GM12878 (cell line): ENCODE data around the gene BNIPL. TPM values are rescaled to one million over a fixed set of nuclear protein-coding genes. Genes with fewer than 3 reads are reported as not detected.

Source experiments
- ATAC-seq: fragments of 200-7000 bp; cut with Tn5 transposase; 3 replicates; pipeline ENCODE4 v1.9.1; 2020; ENCODE audit warnings: mild to moderate bottlenecking, moderate library complexity
- BruUV-seq: library from RNA; stranded (reverse); fragments of 400-500 nt; replicated peaks from 2 replicates; lab custom pipeline; 2021; lab: Mats Ljungman, UMichigan
- CTCF ChIA-PET: fragments of 300-600 bp; sonication (Branson Sonifier 250); formaldehyde crosslinking; extraction: SDS; loops from one replicate; lab custom pipeline; 2021; ENCODE audit warnings: inconsistent platforms; lab: Yijun Ruan, JAX
- POLR2A ChIA-PET: fragments of 350-600 bp; formaldehyde crosslinking; extraction: SDS; loops from one replicate; lab custom pipeline; 2021; ENCODE audit warnings: inconsistent platforms; lab: Charles Lee
- RAD21 ChIA-PET: fragments of 300-600 bp; sonication (Branson Sonifier 250); formaldehyde crosslinking; loops from one replicate; lab custom pipeline; 2023; ENCODE audit warnings: antibody characterized with exemption; ENCODE audit not compliant: unreplicated experiment; lab: Charles Lee
- SMC1A ChIA-PET: fragments of 300-600 bp; sonication (Branson Sonifier 250); formaldehyde crosslinking; loops from one replicate; lab custom pipeline; 2023; ENCODE audit not compliant: unreplicated experiment, uncharacterized antibody; lab: Charles Lee
- DNase-seq: peaks from one replicate; pipeline ENCODE4 v3.0.0-alpha.2; 2011; ENCODE audit warnings: low read depth, low spot score
- FAIRE-seq: peaks from 3 replicates; lab custom pipeline; 2011; peaks lifted over from hg19 to GRCh38; lab: Jason Lieb, UNC
- H2AFZ ChIP-seq: 2 replicates; pipeline ENCODE4 v1.6.0; 2011; ENCODE audit warnings: low read depth, low read length, control low read depth; ENCODE audit not compliant: control insufficient read depth
- H3K27ac ChIP-seq: 2 replicates; pipeline ENCODE4 v1.5.1; 2011; ENCODE audit warnings: control low read depth; ENCODE audit not compliant: control insufficient read depth, insufficient read depth
- H3K27me3 ChIP-seq, 2 experiments: replicated peaks in 1 of 2; 2 replicates each; pipeline versions ENCODE4 v1.6.0 to v1.6.1; 2011; ENCODE audit warnings: low read length in 1 of 2; ENCODE audit not compliant: control insufficient read depth in 2 of 2, insufficient read depth in 2 of 2
- H3K36me3 ChIP-seq, 2 experiments: 2 replicates each; pipeline ENCODE4 v1.5.1; 2011; ENCODE audit warnings: low read length in 1 of 2; ENCODE audit not compliant: control insufficient read depth in 2 of 2, insufficient read depth in 2 of 2
- H3K4me1 ChIP-seq: 2 replicates; pipeline ENCODE4 v1.6.1; 2011; ENCODE audit warnings: mild to moderate bottlenecking, low read length, moderate library complexity, mixed read lengths; ENCODE audit not compliant: control insufficient read depth, insufficient read depth
- H3K4me2 ChIP-seq: 2 replicates; pipeline ENCODE4 v1.6.0; 2011; ENCODE audit warnings: control low read depth; ENCODE audit not compliant: control insufficient read depth, insufficient read depth
- H3K4me3 ChIP-seq: fragments of 200-600 bp; sonication (generic); 2 replicates; pipeline ENCODE4 v1.5.1; 2016
- H3K79me2 ChIP-seq: 2 replicates; pipeline ENCODE4 v1.6.0; 2011; ENCODE audit warnings: low read length; ENCODE audit not compliant: control insufficient read depth, insufficient read depth
- H3K9ac ChIP-seq: 2 replicates; pipeline ENCODE4 v1.8.0; 2011; ENCODE audit warnings: low read length, control low read depth, mixed read lengths; ENCODE audit not compliant: control insufficient read depth, insufficient read depth
- H3K9me3 ChIP-seq: replicated peaks from 3 replicates; pipeline ENCODE4 v1.5.1; 2011; ENCODE audit warnings: mild to moderate bottlenecking, low read length; ENCODE audit not compliant: control insufficient read depth, insufficient read depth
- H4K20me1 ChIP-seq: 2 replicates; pipeline ENCODE4 v1.6.0; 2011; ENCODE audit not compliant: control insufficient read depth, insufficient read depth
- CHD2 ChIP-seq: IDR thresholded peaks from 2 replicates; pipeline ENCODE4 v1.6.1; 2011; ENCODE audit warnings: low read depth, low read length, improper control_type of control experiment, borderline replicate concordance
- EP300 ChIP-seq, 2 experiments: fragments of 150-350 bp in 1 of 2; IDR thresholded peaks; 2 replicates each; pipeline ENCODE4 v1.6.1; 2011 to 2012; ENCODE audit warnings: low read depth in 2 of 2, low read length in 2 of 2, borderline replicate concordance in 1 of 2, improper control_type of control experiment in 1 of 2, inconsistent platforms in 1 of 2; ENCODE audit not compliant: control insufficient read depth in 1 of 2
- FOXM1 ChIP-seq: IDR thresholded peaks from 2 replicates; pipeline ENCODE4 v1.6.1; 2012; ENCODE audit warnings: low read depth, mild to moderate bottlenecking, inconsistent platforms, low read length, moderate library complexity
- IKZF2 ChIP-seq, 2 experiments: fragments of 450-650 bp; IDR thresholded peaks; 2 replicates each; pipeline ENCODE4 v1.6.1; 2017; ENCODE audit warnings: mild to moderate bottlenecking in 2 of 2, moderate library complexity in 2 of 2
- KDM1A ChIP-seq: fragments of 200-600 bp; sonication (generic); IDR thresholded peaks from 2 replicates; pipeline ENCODE4 v1.6.1; 2016; ENCODE audit warnings: borderline replicate concordance
- RCOR1 ChIP-seq: conservative IDR thresholded peaks from 2 replicates; pipeline ENCODE4 v1.6.1; 2012; ENCODE audit warnings: low read depth, low read length, improper control_type of control experiment
- REST ChIP-seq: IDR thresholded peaks from 2 replicates; pipeline ENCODE4 v1.6.1; 2012; ENCODE audit warnings: mild to moderate bottlenecking, low read depth, low read length
- SREBF2 ChIP-seq: IDR thresholded peaks from 2 replicates; pipeline ENCODE4 v1.6.1; 2012; ENCODE audit warnings: mild to moderate bottlenecking, low read length
- ZZZ3 ChIP-seq: IDR thresholded peaks from 2 replicates; pipeline ENCODE4 v1.6.1; 2011; ENCODE audit warnings: low read depth; ENCODE audit not compliant: control insufficient read depth, insufficient read length
- WGBS: methylation state at CpG from one replicate; pipeline ENCODE4 v1.1.6; 2016; ENCODE audit warnings: low lambda C conversion rate; ENCODE audit not compliant: insufficient replicate concordance, insufficient coverage; ENCODE audit errors: missing lambda C conversion rate; 5-methylcytosine and 5-hydroxymethylcytosine counted together
- in situ Hi-C: fragments of 300-500 bp; cut with MboI; formaldehyde crosslinking; loops from 9 replicates; pipeline ENCODE4 v1.14.3; 2018; ENCODE audit warnings: mixed read lengths
- intact Hi-C: fragments of 100-400 bp; cut with micrococcal nuclease; formaldehyde crosslinking; loops from one replicate; pipeline ENCODE4 v1.14.2; 2022; ENCODE audit not compliant: unreplicated experiment
- polyA plus RNA-seq, 11 experiments: library from polyadenylated mRNA; depleted of rRNA in 4 of 11; unstranded in 6 of 11; stranded (reverse) in 5 of 11; fragments of >200 nt; fragmentation: Nextera tagmentation in 4 of 11; fragmentation: Illumina TruSeq in 1 of 11; extraction: Ambion mirVana in 4 of 11; extraction: Trizol in 1 of 11; gene quantifications; 1 replicate in 1 of 11; 2 replicates in 10 of 11; pipeline versions ENCODE4 v1.2.1 to v1.2.3, GENCODE V29; 2011 to 2016; ENCODE audit warnings: inconsistent platforms in 2 of 11, missing spikeins in 2 of 11, low read depth in 1 of 11
- total RNA-seq, 4 experiments: library from RNA; depleted of rRNA in 3 of 4; stranded (reverse); fragments of >200 nt in 3 of 4; fragmentation: Illumina TruSeq in 1 of 4; extraction: Trizol in 1 of 4; gene quantifications; 2 replicates each; pipeline versions ENCODE4 v1.2.1 to v1.2.3, GENCODE V29; 2013 to 2021
- TF ChIP-seq, protein P1 (sequence below): fragments of 150-350 bp; IDR thresholded peaks from 2 replicates; pipeline ENCODE4 v1.6.1; 2016; ENCODE audit warnings: low read depth, low read length

The BNIPL gene
- total and polyA plus RNA-seq, 10 of the 15 experiments (the other 5 are each of a cell fraction or from before 2014, with no cell fraction given) = 0.05 to 1.1 (median 0.17) TPM

- DNase-seq (no peak), ATAC-seq (no peak), FAIRE-seq (no peak)
- intact Hi-C loops = no loop called here
- TF ChIP-seq ZZZ3 (no peak), RCOR1 (no peak), REST (no peak), KDM1A (no peak), IKZF2 (IDR thresholded peaks at IDR 0.05) (no peak), CHD2 (no peak), EP300 (IDR thresholded peaks at IDR 0.05; ENCODE audit: borderline replicate concordance in 1 of 2, control insufficient read depth in 1 of 2, low read depth in 2 of 2, low read length in 2 of 2) (no peak), SREBF2 (no peak), FOXM1 (no peak)
- TF ChIP-seq, protein P1, sequence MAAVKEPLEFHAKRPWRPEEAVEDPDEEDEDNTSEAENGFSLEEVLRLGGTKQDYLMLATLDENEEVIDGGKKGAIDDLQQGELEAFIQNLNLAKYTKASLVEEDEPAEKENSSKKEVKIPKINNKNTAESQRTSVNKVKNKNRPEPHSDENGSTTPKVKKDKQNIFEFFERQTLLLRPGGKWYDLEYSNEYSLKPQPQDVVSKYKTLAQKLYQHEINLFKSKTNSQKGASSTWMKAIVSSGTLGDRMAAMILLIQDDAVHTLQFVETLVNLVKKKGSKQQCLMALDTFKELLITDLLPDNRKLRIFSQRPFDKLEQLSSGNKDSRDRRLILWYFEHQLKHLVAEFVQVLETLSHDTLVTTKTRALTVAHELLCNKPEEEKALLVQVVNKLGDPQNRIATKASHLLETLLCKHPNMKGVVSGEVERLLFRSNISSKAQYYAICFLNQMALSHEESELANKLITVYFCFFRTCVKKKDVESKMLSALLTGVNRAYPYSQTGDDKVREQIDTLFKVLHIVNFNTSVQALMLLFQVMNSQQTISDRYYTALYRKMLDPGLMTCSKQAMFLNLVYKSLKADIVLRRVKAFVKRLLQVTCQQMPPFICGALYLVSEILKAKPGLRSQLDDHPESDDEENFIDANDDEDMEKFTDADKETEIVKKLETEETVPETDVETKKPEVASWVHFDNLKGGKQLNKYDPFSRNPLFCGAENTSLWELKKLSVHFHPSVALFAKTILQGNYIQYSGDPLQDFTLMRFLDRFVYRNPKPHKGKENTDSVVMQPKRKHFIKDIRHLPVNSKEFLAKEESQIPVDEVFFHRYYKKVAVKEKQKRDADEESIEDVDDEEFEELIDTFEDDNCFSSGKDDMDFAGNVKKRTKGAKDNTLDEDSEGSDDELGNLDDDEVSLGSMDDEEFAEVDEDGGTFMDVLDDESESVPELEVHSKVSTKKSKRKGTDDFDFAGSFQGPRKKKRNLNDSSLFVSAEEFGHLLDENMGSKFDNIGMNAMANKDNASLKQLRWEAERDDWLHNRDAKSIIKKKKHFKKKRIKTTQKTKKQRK = no peak
- ChIA-PET RAD21 (interaction anchor here (0.9 kb wide), 1 partner anchor 90 kb away, joined by 3 read pairs; no protein-coding TSS in a partner anchor), CTCF (interaction anchor here (0.6 to 1.9 kb wide), 4 partner anchors 14 to 147 kb away, joined by 3 to 4 read pairs (median 4); partner anchors contain the start of gene TNFAIP8L2), SMC1A (interaction anchor here (0.6 to 1.0 kb wide), 2 partner anchors 48 to 90 kb away, joined by 3 read pairs; no protein-coding TSS in a partner anchor), POLR2A (interaction anchor here (0.5 to 1.7 kb wide), 4 partner anchors 15 to 166 kb away, joined by 3 to 6 read pairs (median 4); partner anchors contain the start of gene TMOD4)
- 90% methylated on average over 8 of the region's 8 CpGs for WGBS
- no peak overlapping the region for H2AFZ ChIP-seq
- no peak overlapping the region for H3K27ac ChIP-seq
- peaks cover 7% of the 10 kb centered on the region for H3K4me1 ChIP-seq
- no peak overlapping the region for H3K9ac ChIP-seq
- no peaks in the 10 kb centered on the region for H3K36me3 ChIP-seq
- no TSS peak for BruUV-seq
- peak overlapping the region; percentile 90; the same call in 1 of the 2 replicates for H3K4me3 ChIP-seq
- H3K79me2 ChIP-seq = peaks cover 16% of the 10 kb centered on the region
- no peaks in the 10 kb centered on the region for H3K9me3 ChIP-seq
- no peaks in the 10 kb centered on the region for H3K27me3 ChIP-seq
- no peaks in the 10 kb centered on the region for H4K20me1 ChIP-seq
- H3K4me2 ChIP-seq = peak overlapping the region; percentile 99; the same call in 1 of the 2 replicates
- in situ Hi-C loops = no loop called here
Observed at GRCh38 chr1:151009674-151010345, 26.6 kb upstream of the BNIPL start.
